ENCODE data around the gene TEX51.

TEX51 gene

DNA sequence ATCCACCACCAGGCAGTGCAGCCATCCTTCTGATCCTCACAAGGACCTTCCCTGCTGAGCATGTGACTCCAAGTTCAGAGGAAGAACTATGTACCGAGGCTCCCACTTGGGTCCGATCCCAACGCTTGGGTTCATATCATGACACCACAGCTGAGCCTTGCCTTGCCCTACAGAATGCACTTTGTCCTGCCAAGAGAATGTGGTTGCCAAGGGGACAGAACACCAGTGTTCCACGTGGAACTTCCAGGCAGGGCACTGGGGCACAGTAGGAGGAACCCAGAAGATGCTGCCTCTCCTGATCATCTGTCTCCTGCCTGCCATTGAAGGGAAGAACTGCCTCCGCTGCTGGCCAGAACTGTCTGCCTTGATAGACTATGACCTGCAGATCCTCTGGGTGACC lies at the start of gene TEX51:
Gene TEX51, plus strand, starts transcription at position 255 of the 400 bp plus-strand sequence. Its CDS starts 29 bp downstream, at position 284.
- in situ Hi-C loops (cut with HindIII; ENCODE audit: low sequenced_read_pairs) = no loop called here

DNA sequence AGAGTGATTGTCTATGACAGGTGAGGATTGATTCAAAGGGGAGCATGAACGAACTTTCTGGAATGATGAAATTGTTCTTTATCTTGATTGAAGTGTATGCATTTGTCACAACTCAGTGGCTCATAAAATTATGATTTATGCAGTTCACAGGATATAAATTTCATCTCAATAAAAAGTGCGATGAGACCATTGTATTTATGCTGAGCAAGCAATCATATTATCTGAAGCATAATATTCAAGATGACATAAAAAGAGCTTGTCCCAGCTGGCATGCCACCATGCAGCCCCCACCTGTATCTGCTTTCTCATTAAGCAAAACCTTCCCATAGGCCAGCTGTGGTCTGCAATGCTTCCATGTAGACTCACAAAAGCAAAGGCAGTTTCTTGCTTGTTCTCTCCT lies 49.6 kb upstream of the TEX51 start:
- in situ Hi-C loops (cut with HindIII; ENCODE audit: low sequenced_read_pairs) = no loop called here

DNA sequence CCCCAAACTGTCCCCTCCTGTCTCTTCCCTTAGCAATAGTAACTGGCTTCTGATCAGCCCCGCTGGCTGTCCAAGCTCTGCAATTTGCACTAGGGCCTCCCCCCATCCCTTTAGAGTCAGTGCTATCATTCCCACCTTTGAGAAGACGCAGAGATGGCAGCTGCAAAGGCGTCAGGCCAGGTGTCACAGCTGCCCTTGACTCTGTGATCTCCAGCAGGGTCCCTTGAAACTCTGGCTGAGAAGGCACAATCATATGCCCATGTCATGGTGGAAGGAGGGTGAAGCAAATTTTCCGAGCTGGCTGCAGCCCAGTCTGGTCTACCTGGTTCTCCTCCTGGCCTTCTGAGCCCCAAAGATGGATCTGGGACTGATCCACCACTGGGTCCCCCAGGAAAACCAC lies 49.2 kb upstream of the TEX51 start:
- in situ Hi-C loops (cut with HindIII; ENCODE audit: low sequenced_read_pairs) = no loop called here

DNA sequence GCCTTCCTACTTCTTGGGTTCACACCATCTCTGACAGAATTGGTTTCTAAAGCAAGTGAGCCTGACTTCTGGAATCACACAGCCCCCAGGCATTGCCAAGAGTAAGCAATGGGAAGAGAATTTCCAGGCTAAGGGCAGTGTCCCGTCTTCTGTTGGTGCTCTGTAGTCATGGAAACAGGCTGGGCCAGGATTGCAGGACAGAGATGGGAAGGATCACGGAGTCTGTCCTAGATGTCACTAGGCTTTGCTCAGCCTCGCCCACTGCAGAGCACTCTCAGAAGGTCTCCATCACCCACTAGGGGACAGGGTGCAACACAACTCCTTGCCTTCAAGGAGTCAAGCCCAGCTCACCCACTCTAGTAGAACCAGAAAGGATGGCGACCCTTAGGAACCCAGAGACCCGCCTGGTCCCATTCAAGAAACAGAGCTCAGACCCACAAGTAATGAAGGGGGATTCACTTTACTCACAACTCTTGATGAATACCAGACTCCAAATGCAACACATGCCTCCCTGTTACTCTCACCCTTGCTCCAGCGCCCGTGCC lies 48.6 kb upstream of the TEX51 start:
- in situ Hi-C loops (cut with HindIII; ENCODE audit: low sequenced_read_pairs) = no loop called here

DNA sequence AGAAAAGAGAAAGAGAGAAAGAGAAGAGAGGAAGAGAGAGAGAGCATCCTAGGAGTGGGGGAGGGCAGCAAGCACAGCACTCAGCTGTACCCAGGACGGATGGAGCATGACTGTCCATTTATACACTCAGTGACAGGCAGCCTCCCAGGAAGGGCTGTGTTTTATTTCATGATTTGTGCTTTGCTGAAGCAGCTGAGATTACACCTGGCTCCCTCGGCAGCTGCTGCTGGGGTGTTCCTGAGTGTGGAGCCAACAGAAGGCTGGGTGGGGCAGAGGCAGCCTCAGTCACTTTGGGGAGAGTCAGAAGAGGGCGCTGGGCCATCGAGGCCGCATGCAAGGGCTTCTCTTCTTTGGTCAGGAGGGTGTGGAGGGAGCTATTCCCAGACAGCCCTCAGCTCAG lies 47.8 kb upstream of the TEX51 start:
- in situ Hi-C loops (cut with HindIII; ENCODE audit: low sequenced_read_pairs) = no loop called here

DNA sequence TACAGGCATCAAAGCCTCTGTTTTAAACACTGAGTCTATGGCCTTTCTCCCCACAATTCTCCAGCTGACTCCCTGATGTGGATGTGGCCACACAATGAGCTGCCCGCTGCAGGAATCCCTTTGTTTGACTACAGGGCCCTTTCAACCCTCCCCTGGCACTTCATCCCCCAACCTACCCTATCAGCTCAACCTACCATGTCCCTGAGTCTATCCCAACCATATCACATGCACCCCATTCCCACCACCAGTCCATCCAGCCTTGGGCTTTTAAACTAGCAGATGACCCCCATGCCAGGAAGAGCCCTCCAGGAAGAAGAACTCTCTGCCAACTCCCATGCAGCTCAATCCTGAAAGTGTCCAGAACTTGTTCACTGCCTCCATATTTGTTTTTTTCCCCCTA lies 46.9 kb upstream of the TEX51 start:
- in situ Hi-C loops (cut with HindIII; ENCODE audit: low sequenced_read_pairs) = no loop called here

DNA sequence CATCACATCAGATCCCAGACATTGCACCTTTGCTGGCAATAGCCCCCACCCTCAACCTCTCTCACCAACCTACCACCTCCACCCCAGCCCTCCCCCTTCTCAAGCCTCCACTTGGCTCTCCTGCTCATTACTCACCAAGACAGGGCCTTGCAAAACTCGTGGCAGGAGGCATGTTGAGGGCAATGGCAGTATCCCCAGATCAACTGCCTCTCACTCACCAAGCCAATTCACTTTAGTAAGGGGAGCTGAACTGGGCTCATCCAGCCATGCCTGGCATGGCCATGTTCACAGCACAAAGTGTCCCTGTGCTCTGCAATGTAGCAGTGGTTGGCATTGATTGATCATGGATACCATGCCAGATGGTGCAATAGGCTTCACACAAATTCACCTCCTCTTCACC lies 46.3 kb upstream of the TEX51 start:
- in situ Hi-C loops (cut with HindIII; ENCODE audit: low sequenced_read_pairs) = no loop called here

DNA sequence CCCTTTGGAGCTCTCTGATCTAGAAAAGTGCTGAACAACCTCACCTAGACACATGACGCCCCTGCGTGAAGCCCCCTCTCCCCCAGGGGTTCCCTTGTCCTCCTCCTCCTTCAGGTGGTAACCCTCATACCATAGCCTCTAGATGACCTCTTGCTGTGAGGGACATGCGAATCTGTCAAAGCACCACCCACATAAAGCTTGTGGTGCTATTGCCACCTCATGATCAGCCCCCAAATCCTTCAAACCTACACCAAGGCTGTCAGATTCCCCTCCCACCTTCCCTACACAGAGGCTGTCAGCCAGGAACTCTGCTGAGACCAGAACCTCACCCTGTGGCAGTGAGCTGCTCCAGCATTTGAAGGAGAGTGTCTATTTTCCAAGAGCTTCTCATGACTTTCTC lies 43.1 kb upstream of the TEX51 start:
- in situ Hi-C loops (cut with HindIII; ENCODE audit: low sequenced_read_pairs) = no loop called here

DNA sequence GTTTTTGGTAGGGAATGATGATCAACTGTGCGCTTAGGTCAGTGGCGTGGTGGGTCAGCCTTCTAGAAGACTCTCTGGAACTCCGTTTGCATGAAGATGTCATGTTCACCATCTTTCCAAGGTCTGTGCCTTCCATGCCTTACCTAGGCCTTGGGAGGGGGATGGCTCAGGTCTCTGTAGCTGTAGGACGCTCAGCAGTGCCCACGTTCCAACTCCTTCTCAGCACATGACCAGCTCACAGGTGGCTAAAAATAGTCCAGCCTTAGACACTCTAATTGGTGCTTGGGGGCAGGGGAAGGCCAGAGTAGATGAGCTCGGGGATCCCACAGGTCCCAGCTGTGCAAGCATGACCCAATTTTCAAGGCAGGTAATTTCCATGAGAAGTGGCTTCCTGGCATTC lies 42.3 kb upstream of the TEX51 start:
- in situ Hi-C loops (cut with HindIII; ENCODE audit: low sequenced_read_pairs) = no loop called here

DNA sequence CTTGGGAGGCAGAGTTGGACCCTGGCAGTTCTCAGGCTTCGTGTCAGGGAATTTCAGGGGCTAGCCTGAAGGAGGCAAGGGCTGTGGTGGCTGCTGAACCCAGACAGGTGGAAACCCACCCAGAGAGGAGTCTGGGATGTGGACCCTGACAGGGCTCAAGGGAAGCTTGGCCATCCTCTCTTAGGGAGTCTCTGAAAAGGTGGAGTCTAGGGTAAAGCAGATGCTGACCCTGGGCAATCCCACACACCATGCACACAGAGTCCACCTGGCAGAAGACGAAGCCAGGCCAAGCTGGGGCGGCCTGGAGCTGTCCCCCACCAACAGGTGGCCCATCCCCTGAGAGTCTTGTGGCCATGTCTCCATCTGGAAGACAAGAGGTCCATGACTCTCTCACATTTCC lies 41.2 kb upstream of the TEX51 start:
- in situ Hi-C loops (cut with HindIII; ENCODE audit: low sequenced_read_pairs) = no loop called here

DNA sequence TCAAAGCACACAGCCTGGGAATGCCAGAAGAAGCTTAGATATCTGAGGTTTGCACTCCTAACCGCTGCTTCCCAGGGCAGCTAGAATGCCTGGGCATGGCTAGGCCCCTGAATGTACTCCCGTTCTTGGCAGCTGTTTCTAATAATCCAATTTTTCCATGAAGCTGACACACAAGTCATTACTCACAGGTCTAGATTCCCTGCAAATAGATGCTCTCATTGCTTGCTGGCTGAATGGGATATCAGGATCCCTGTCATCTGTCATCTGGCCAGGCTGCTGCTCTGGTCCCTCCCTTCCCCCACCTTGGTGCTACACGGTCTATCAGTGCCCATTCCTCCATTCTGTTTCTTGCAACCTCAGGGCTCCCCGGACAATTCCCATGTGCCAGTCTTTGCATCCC lies 40.7 kb upstream of the TEX51 start:
- in situ Hi-C loops (cut with HindIII; ENCODE audit: low sequenced_read_pairs) = no loop called here

DNA sequence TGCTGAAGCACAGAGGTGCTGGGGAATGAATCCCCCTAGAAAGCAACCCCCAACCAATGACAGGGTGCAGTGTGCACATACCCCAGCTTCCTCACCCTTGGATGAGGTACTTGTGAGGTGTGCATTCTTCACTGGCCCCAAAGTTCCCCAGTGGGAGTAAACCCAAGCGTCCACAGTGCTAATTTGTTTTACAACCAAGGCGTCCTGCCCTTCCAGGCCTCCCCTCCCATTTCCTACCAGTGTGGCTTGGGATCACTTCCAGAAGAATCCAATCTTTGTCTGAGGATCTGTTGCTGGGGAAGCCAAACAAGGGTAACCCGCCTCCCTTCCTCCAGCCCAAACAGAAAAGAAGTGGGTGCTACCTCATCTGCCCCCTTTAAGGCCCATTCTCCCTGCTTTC lies 40.3 kb upstream of the TEX51 start:
- in situ Hi-C loops (cut with HindIII; ENCODE audit: low sequenced_read_pairs) = no loop called here

DNA sequence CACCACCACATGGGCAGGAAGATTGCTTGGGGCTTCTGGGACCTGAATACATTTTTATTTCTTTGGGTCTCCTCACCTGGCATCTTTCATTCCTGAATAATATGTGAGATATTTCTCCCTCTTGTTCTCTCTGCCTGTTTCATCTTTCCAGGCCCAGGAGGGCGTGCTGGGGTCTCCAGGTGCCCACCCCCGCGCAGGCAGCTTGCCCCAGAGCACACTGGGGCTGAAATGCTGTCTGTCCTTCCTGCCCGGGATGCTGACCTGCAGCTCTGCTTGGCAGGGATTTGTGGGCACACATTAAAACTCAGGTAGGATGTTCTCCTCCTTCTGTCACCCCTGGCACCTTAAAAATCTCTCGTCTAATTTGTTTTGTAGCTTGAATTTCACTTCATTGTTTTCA lies 39.7 kb upstream of the TEX51 start:
- in situ Hi-C loops (cut with HindIII; ENCODE audit: low sequenced_read_pairs) = no loop called here

DNA sequence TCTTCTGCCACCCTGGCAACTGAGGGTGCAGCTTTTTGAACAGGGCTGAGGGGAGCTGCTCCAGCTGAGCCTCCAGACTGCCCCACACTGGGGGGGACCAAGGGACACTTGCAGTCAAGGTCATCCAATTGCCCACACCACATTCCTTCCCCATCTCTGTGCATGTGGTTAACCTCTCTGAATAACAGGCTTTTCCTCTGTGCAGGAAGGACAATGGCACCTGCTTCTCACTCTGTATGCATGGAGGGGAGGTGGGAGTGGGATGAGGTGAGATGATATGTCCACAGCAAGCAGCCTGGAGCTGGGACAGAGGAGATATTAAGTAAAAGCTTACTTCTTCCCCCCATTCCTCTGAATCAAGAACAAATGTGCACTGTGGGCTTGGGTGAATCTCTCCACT lies 39.1 kb upstream of the TEX51 start:
- in situ Hi-C loops (cut with HindIII; ENCODE audit: low sequenced_read_pairs) = no loop called here

DNA sequence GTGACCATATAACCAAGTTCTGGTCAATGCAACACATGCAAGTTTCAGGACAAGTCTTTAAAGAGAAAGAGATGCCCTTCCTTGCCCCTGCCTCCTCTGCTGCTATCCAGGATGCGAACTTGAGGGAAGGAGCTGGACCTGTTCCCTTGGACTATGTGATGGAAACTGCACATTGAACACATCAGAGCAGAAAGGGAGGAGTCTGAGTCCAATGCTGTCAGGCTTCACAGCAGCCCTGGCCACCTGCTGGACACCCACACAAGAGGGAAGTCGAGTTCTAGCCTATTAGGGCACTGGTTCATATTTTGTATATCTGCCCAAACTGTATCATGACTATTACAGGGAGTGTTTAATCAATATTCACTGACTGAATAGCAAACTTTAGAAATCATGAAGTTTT lies 38.3 kb upstream of the TEX51 start:
- in situ Hi-C loops (cut with HindIII; ENCODE audit: low sequenced_read_pairs) = no loop called here

DNA sequence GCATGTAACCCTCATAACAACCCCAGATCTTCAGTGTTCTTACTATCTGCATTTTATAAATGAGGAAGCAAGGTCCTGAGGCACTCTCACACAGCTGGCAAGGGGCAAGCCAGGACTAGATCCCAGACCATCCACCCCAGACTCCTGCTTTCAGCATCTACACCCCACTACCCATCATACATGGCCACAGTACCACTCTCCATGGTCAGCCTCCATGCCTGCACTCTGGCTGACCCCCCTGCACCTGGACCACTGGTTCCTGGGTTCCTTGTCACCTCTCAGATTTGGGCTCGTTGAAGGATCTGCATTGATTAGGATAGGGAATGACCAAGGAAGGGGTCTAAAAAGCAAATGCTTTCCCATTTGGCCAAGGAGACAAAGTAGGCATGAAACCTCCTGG lies 36.0 kb upstream of the TEX51 start:
- in situ Hi-C loops (cut with HindIII; ENCODE audit: low sequenced_read_pairs) = no loop called here

DNA sequence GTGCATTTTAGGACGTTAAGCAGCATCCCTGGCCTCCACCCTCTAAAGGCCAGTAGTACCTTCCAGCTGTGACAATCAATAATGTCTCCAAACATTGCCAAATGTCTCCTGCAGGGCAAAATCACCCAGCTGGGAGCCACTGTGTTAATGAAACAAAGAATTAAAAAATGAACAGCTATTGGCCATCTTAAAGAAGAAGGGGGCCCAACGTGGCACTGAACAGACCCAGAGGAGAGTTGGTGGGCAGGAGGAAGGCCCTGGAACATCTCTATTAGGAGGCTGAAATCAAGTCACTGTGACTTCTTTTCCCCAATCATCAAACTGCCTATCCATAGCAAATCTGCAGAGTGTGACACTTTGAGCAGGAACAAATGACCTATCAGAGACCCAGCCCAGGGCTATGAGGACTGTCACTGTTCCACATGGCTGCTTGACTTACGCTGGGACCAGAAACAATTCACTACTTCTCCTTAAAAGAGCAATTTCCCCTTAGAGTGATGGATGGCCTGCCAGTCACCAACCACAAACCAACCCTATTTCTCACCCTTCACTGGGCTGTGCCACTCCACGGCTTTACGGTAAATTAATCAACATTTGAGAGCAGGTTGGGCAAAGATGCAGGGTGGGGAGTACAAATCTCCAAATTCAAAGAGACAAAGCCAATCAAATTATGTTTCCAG lies 35.2 kb upstream of the TEX51 start:
- in situ Hi-C loops (cut with HindIII; ENCODE audit: low sequenced_read_pairs) = no loop called here

DNA sequence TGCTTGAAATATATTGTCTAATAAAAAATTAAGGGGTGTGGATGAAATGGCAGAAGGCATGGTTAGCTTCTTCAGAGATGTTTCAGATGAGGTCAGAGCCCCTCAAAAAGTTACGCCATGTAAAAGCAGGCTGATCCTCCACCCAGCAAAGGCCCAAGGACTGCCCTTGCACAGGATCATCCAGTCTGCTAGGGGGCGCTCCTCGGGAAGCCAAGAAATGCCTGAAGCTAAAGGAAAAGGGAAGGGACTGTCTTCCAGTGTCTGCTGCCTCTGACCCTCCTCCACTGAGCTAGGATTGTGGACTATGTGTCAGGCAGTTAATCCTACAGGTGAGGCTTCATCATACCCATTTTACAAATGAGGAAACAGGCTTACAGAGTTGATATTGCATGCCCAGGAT lies 33.8 kb upstream of the TEX51 start:
- in situ Hi-C loops (cut with HindIII; ENCODE audit: low sequenced_read_pairs) = no loop called here

DNA sequence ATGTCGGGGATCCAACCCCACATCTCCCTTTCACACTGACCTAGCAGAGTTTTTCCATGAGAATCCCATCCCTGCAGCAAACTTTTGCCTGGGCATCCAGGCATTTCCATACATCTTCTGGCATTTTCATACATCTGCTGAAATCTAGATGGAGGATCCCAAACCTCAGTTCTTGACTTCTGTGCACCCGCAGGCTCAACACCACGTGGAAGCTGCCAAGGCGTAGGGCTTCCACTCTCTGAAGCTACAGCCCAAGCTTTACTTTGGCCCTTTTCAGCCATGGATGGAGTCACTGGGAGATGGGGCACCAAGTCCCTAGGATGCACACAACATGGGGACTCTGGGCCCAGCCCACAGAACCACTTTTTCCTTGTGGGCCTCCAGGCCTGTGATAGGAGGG lies 32.2 kb upstream of the TEX51 start:
- in situ Hi-C loops (cut with HindIII; ENCODE audit: low sequenced_read_pairs) = no loop called here

DNA sequence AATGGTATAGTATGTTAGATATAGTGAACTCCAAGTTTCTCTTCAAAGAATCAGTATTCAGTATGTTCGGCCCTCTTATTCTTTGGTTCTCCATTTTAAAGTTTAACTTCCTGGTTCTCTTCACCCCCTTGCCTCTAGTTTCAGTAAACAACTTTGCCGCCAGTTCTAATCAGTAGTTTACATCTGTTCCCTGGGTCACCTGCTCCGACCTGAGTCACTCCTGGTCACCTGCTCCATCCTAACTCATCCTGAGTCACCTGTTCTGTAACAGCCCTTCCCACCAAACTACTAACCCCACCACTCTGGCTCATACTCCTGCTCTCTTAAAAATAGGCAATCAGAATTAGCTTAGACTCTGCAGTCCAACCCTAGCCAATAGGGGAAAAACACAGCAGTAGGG lies 23.7 kb upstream of the TEX51 start:
- in situ Hi-C loops (cut with HindIII; ENCODE audit: low sequenced_read_pairs) = no loop called here

DNA sequence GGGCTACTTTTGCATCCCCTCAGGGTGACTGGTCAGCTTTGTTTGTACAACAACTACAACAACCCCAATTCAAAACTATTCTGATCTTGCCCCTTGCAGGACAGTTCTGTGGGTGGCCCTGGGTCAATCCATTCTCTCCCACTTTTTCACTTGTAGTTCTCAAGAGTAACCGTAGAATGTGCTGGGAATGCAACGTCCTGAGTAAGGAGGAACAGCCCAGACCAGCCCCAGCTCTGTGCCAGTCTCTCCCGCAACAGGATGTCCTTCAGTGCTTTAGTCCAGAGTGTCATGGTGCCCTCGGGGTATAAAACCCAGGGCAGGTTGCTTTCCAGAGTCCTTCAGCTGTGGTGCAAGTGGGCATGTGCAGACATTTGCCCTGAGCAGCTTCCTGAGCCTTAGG lies 22.1 kb upstream of the TEX51 start:
- in situ Hi-C loops (cut with HindIII; ENCODE audit: low sequenced_read_pairs) = no loop called here

DNA sequence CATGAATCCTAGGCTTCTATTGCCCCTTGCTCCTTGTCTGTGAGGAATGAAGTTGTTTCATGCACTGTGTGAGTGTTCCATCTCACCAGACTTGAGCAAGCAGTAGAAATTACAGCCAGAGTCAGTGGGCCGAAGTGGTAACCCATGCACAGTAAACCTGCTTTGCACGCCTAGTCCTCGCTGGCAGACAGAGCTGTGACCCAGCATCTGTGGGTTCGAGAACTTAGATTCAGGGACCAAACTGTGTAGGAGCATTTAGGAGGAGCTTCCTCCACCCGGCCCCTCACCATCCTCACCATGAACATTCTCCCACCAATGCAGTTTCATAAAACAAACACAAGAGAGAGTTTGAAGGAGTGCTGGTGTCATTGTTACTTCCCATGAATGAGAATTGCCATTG lies 21.6 kb upstream of the TEX51 start:
- in situ Hi-C loops (cut with HindIII; ENCODE audit: low sequenced_read_pairs) = no loop called here

DNA sequence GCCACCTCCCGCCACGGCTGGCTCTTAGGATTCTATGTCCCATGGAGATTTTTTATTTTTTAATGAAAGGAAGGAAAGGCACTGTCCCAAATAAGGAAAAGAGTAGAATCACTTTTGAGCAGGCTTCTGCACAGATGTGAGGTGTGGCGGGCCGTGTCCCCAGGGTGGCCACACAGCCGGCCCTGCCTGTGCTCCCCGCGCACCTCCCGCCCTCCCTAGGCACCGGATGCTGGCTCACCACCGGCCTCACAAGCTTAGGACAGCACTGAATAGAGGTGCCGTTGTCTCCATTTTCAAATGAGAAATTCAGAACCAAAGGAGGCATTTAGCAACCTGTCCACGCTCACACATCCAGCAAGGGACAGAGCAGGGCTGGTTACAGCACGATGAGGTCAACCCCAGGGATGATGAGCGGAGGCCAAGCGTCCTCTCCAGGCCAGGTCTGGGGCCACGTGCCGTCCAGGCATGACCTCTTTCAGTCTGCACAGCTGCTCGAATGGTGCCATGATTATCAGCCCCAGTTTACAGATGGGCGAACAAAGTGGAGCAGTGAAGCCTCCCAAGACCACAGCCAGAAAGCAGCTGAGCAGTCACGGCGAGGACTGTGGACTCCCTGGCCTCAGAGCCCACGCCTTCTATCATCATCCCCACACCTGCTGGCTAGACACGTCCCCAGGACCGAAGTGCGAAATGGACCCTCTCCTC lies 20.7 kb upstream of the TEX51 start:
- in situ Hi-C loops (cut with HindIII; ENCODE audit: low sequenced_read_pairs) = no loop called here
